IPS DF 4.7 (cell line): Measurements from ENCODE around the gene CYB5D1.

Source experiments
- DNase-seq: peaks from one replicate; pipeline ENCODE4 v3.0.0-alpha.2; 2013; ENCODE audit warnings: low spot score; ENCODE audit errors: extremely low read depth

The CYB5D1 gene

DNA sequence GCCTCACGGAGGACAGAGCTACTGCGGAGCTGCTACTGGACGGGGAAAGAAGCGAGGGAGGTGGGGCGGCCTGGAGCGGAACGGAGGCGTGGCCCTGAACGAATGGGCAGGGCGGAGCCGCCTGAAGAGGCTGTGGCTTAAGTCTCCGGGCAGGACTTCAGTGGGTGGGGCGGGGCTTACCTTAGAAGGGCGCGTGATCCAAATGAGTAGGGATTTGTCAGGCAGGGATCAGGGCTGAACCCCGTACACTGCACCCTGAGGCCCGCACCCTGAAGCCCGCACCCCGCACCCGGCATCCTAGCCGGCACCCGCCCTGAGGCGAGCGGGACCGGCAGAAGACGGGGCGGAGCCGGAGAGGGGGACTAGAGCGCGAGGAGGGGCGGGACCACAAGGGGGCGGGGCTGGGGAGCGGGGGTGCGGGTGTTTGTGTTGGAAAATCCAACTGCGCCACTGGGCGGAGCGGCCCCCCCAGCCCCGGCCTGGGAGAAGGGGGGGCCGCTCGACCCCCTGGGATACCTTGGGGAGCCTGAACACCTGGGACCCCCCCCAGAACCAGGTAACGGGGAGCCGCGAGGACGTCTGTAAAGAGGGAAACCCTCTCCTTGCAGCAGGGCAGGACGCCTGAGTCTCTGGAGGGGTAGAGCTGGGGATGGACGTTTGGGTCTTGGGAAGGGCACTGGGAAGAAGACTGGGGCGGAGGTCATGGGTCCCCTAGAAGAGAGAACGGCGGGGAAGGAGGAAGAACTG is 23.8 kb upstream of the CYB5D1 start, which contains the start of gene KDM6B:
Gene KDM6B, plus strand, starts transcription at position 423 of the 747 bp plus-strand sequence. CDS start 11,338 bp downstream, outside the sequence.
- DNase-seq: no peak

DNA sequence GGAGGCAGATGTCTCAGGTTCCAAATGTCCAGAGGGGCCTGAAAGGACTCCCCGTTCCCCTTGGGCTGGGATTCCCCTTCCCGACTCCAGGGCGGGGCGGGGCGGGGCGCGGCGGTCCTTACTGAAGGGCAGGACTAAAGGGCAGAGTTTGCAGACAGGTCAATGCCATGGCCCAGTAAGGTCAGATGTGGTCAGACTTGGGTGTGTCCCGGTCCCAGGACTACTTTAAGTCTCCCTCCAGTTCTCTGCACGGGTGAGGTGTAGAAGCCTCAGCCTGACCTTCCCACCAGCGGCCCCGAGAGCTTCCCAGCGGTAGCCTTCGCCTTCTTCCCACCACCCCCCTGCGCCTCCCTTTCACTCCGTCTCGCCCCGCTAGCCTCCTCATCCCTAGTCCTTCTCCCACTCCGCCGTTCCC is 23.3 kb upstream of the CYB5D1 start:
- no peak for DNase-seq

DNA sequence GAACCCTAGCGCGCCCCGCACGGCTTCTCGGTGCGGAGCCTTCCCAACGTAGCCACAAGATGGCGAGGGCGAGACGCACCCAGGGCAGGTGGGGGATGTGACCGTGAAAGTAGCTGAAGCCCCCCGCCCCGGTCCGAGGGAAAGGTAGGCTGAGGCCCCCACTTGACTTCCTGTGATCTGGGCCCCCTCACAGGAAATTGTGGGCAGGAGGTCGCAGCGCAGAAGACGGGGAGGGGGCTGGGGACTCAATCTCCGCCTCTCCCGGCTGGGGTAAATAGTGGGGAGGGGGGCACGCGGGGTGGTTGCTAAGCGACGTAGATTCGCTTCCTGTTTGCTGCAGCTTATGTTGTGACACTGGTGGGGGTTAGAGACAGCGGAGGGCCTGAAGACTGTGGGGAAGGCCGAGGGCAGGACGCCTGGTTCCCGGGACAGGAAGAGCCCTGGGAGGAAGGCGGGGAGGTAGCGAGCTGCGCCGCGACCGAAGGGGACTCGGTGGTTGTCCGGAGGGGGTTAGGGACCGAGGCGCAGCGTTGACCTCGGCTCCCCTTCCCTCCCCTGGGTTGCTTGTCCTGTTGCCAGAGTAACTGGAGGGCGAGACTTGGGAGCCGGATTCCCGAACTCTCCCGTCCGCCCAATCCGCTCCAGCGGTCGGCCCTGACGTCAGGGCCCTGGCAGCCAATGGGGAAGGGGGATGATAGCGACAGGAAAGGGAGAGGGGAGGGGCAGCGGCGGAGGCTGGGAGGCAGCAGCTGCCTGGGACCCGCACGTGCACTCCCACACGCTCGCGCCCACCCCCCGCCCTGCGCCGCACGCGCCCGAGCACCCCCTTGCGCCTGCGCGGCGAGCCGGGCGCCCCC is 22.6 kb upstream of the CYB5D1 start:
- DNase-seq: no peak

DNA sequence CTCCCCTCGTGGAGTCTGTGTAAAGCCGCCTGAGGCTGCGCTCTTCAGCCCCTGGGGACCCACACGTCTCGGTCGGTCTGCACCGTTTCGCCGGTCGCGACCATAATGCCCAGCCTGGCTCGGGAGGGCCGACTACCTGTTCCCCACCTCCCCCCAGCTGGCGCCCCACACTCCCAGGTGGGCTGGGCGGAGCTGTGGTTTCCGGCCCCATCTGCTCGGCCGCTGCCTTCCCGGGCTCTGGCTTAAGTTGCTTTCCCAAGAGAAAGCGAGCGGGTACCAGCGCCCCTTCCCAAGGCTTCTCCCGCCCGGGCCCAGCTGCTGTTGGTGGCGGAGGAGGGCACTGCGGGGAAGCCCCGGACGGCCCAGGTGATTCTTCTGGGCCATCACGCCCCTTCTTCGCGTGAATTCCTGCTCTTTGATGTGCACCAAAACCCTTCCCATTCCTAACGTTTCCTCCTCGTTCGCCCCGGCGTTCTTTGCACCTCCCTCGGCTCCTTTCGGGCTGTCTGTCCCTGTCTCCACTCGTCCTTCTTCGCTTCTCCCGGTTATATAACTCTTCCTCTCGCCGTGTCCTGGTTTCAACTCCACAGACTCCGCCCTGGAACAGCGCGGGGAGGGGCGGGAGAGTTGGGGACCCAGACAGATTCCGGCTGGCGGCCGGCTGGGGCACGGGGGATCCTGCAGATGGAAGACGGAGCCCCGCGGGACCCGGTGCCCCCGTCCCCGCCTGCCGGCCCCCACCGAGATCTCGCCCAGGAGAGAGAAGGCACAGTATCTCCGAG is 21.8 kb upstream of the CYB5D1 start:
- no peak for DNase-seq

DNA sequence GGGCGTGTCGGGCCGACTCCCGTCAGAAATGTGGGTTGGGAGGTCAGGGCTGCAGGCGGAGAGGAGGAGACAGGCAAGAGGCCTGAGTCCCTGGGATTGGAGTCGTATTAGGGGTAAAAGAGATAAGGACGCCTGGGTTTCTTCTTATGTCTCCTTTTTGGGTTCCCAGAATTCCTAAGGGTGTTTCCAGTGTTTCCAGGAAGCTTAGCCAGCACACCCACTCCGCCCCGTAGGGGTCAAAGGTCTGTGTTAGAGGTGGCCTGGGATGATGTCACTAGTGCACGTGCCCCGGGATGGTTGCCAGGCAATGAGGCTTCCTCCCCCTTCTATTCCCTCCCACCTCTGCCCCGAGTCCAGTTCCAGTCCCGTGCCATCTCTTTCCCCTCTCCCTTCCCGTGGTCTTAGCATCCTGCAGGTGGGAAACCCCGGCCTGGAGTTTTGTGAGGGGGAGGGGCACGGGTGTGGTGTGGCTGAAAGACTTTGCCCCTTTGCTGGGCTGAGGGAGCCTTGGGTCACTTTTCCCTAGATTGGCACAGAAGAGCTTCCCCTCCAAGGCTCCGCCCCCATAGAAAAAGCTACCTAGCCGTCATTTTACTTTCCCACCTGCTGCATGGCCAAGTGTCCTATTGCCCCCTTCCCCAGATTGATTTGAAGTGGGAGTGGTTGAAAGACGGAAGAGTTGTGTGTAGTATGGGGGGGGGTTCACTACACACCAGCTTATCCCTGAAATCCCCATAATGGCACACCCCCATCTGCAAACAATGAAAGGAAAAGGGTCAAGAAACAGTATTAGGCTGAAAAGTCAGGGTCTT is 21.0 kb upstream of the CYB5D1 start:
- no peak for DNase-seq

DNA sequence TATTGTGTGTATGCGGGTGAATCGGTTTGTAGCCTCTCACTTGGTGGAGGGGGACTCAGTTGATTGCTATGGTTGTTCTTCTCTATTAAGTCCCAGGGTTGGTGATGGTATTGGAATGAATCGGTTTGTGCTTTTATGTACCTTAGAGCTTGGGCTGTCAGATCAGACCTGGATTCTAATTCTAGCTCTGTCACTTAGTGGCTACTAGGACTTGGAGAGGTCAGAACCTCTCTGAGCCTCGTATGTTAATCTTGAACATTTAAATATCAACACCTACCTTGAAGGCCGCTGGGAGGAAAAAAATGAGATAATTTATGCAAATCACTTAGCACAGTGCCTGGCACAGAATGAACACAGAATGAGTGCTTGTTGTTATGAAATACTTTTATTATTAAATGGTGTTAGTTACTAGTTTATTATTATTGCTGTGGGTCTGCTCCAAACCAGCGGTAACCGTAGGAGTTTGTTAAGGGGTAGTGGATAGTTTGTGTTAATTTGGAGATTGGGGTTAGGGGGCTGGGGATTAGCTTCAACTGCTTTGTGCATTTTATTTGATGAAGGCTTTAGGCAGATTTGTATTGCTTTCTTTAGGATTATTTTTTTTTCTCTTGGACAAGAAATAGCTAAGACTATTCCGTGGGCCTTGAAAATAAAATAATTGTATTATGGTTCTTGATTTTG is 20.3 kb upstream of the CYB5D1 start:
- DNase-seq: no peak

DNA sequence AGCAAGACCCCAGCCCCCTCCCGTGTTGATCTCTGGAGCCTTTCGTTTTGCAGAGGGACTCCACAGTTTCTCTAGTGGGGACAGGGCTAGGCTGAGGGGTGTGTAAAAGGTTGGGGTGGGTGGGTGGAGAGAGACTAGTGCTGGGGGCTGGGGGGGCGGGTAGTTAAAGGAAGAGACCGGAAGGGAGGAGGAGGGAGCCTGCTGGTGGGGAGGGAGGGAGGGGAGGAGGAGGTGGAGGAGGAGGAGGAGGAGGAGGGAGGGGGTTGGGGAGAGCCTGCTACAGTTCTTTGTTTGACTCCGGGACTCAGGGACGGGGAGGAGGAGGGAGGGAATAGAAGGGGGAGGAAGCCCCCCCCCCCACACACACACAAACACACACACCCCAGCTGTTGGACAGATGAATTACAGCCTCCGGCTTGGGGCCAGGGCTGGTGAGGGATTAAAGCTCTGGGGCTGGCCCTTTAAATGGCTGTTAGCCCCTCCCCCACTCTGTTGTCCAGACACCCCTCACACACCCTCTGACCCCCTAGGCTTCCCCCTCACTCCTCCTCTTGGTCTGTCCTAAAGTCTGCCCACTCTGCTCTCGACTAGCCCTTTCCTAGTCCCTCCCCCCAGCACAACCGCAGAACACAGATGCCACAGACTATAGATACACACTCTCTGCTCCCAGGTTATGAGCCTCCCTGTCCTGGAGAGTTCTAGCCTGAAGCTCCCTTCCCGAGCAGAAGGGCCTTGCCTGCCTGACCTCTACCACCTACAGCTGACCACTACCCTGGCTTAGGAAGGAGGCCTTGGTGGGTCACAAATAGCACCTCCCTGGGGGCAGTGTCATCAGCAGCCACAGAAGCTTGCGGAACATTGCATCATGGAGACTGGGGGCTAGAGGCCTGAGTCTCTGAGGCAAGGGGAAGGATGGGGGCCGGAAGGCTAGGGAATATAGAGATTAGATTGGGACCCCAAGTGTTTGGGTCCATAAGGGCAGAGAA is 19.4 kb upstream of the CYB5D1 start:
- no peak for DNase-seq

DNA sequence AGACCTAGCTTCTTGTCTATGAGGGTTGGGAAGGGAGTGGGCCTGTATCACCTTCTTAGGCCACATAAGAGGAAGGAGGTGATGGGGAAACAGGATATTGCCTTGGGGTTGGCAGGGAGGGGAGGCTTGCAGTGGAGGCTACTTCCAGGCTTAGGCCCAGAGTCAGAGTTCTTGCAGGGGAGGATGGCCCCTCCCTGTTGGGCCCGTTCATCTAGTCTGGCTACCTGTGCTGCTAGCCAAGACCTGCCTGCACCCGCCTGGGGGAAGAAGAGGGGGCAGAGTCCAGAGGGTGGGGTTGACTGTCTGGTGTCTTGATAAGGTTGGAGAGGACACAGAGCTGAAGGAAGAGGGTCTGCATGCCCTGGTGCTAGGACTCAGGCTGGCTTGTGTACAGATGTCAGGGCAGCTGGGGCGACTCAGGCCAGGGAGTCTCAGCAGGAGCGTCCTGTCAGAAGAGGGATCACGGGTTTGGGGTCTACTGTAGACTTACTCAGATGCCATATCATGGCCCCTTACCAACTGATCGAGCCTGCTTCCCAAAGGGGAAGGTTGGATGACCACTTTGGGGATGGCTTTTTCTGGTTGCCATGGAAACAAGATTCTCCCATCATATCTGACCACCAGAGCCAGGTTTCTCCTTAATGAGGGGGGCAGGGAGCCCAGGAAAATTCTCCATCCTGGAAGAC is 18.5 kb upstream of the CYB5D1 start:
- no peak for DNase-seq

DNA sequence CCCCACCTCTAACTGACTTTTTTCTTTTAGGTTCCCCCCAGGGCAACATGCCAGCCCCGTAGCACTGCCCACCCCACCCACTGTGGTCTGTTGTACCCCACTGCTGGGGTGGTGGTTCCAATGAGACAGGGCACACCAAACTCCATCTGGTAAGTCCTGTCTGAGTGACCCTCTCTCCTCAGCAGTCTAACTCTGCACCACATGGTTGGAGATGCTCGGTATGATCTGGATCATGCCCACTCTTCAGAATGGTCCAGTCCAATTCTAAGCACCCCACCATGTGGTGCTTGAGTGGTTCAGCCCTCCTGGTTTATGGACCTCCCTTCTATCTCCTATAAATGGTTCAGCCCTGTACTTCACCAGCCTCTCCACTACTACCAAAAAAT is 17.9 kb upstream of the CYB5D1 start:
- no peak for DNase-seq

DNA sequence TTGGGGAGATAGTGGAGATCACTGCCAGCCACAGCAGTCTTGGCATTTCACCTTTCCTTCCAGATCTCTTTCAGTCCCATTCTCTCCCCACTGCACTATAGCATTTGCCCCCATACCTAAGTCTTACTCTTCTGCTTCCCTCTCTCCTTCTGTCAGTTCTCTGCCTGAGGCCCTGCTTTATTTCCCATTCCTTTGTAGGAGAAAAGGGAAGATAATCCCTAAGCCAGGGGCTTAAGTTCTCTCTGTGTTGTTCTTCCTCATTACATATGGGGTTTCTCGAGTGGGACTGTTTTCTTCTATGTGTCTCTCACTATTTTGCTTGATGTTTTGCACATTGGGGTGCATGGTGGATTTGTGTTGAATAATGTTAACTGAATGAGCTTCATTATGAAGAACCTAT is 17.4 kb upstream of the CYB5D1 start:
- DNase-seq: no peak

DNA sequence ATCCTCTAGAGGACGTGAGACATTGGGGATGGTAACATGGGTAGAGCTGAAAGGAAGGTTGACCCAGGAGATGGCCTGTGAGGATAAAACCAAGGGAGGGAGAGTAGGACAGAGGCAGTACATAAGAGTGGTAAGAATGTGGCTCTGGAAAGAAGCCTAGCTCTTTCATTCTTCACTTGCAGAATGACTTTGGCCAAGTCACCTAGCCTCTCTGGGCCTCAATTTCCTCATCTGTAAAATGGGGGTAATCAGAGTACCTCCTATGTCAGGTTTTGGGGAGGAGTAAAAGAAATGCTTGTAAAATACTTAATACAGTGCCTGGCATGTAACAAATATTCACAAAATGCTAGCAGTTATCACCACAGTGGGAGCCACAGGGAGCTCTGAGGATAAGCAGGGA is 16.9 kb upstream of the CYB5D1 start:
- no peak for DNase-seq

DNA sequence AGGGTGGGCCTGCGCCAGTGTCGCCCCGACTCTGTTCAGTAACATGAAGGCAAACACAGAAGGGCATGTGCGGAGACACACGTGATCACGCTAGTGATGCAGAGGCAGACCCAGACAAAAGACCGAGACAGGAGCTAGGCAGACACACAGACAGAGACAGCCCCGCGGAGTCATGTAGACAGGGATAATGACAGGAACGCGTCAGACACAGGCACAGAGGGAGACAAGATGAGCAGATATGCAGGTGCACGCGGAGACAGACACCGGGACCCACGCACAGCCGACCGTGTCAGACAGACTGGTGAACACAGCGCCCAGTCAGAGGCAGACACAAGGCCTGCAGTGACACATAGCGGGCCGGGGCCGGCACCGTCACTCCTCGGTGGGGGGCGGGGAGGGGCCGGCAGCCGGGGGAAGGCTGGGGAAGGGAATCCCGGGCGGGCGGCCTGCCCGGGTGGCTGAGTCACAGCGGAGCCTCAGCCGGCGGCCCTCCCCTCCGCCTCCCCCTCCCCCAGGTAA is 16.3 kb upstream of the CYB5D1 start:
- DNase-seq: no peak

DNA sequence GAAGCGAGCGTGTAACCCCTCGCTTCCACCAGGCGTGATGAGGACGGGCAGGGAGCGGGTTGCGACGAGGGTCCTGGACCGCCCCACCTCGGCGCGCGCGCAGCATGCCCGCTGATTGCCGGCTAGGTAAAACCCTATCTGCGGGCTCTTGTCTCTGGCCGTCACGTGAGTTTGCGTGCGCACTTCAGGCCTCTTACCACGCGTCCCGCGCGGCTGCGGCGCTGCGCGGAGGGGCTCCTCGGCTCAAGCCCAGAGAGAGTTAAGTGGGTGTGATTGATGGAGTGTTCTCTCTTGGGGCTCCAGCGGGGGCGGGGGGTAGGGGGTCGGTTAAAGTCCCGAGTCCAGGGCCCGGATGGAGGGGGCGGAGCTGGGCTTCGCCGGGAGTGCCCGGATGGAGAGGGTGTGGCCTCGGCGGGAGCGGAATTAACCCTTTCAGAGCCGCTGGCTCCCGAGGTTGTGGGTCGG is 15.9 kb upstream of the CYB5D1 start:
- no peak for DNase-seq

DNA sequence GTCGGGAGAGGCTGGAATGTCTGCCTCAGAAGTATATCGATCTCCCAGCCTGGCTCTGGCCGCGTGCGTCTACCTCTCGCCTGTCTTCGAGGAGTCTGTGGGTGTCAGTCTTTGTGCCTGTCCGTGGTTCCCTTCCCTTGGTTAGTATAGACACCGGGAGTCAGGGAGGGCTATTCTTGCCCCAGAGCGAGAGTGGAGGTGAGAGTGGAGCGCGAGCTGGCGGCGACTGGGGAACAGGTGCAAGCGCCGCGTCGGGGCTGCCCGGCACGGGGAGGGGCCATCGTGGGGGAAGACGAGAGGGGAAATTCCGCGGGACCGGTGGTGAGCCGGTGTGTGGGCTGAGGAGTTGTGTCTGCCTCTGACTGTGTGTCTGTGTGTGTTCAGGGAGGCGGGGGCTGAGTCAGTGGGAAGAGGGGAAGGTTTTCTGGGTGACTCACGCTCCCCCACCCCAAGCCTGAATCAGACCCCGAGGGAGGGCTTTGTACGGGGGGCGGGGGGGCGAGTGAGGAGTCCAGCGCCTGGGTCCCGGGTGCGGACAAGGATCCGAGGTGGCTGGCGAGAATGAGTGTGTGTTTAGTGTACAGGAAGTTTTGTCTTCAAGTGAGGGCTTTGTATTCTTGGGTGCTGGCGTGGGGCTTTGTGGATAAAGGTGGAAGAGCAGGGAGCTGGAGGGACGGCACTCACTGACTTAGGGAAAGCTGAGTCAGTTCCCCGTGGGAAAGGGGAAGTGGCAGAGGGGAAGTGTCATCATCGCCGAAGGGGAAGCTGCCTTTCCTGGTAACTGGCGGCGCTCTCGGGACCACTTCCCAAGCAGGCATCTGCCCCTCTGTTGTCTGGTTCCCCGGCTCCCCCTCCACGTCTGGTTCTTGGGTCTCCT is 15.2 kb upstream of the CYB5D1 start:
- DNase-seq: no peak

DNA sequence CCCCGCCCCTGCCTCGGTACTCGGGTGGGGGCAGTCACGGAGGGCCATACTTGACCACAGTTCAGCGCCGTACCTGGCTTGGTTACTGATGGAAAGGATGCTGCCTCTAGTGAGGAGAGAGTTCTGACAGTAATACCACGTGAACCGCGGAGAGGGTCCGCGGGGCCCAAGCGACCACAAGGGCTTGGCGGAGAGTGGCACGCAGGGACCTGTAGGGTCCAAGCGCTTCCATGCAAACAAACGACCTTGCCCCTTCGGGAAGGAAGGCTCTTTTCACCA is 14.6 kb upstream of the CYB5D1 start:
- no peak for DNase-seq

DNA sequence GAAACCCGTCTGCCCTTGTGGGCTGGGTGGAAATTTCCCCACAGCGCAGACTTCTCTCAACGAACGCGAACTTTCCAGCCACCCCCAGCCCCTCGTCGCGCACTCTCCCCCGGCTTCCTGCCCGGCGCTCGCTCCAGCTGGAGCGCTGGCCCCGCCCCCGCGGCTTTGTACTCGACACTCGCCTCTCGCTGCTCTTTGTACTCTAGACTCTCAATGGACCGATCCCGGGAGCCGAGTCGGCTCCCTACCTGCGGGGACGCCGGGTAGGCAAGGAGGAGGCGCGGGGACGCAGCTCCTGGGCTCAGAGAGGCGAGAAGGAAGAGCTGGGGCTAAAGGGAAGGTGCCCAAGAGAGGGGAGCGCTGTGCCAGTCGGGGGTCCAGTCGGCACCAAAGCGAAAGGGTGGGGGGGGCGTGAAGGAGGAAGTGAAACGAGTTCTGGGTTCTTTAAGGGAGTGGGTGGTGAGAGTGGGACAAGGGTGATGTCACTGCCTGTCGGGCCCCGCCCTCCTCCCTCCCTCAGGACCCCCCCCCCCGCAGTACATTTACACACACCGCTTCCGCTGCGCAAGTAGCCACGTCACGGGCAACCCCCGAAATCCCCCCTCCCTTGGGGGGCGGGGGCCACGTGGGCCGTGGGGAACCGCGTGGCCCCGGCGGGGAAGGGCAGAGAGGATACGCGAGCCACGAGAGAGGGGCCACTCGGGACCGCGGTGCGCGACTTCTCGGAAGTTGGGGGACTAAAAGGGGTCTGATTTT is 14.1 kb upstream of the CYB5D1 start:
- no peak for DNase-seq
